ENCODE results near the gene PDYN.
"Not testable (repeated sequence)": the region's sequence is repeated elsewhere in the genome, so short reads cannot be mapped to it uniquely, and the experiment has no call there.

The PDYN gene

GRCh38 chr20:1993986-1994385 is at the start of gene PDYN:
Gene PDYN (minus strand): TSS chr20:1994058. CDS start chr20:1983084, 10,974 bp downstream.
- peak; percentile 49 for DNase-seq

- no peak for DNase-seq
These were observed 48.5 kb upstream of the PDYN start for GRCh38 chr20:2042400-2042799.

GRCh38 chr20:2038161-2038560 is 44.3 kb upstream of the PDYN start:
- no peak for DNase-seq

- no peak for DNase-seq
These were observed 43.5 kb upstream of the PDYN start for GRCh38 chr20:2037296-2037914.

- DNase-seq, result not testable (repeated sequence)
These were observed 42.5 kb upstream of the PDYN start for GRCh38 chr20:2036357-2036756.

- DNase-seq, result peak; percentile 67
These were observed 38.3 kb upstream of the PDYN start for GRCh38 chr20:2032168-2032567.

GRCh38 chr20:2026514-2026913 is 32.7 kb upstream of the PDYN start:
- DNase-seq, result no peak

GRCh38 chr20:2026004-2026403 is 32.1 kb upstream of the PDYN start:
- DNase-seq, result no peak

GRCh38 chr20:2023151-2023550 is 29.3 kb upstream of the PDYN start:
- DNase-seq, result no peak

- no peak for DNase-seq
These were observed 28.3 kb upstream of the PDYN start for GRCh38 chr20:2022163-2022562.

GRCh38 chr20:2010533-2010932 is 16.7 kb upstream of the PDYN start:
- peak; percentile 30 for DNase-seq

- DNase-seq, result peak; percentile 53
These were observed 12.8 kb upstream of the PDYN start for GRCh38 chr20:2006452-2007361.

- DNase-seq, result peak; percentile 87
These were observed 12.1 kb upstream of the PDYN start for GRCh38 chr20:2005831-2006426.

GRCh38 chr20:2005359-2005758 is 11.5 kb upstream of the PDYN start:
- peak; percentile 22 for DNase-seq

- peak; percentile 18 for DNase-seq
These were observed 10.3 kb upstream of the PDYN start for GRCh38 chr20:2004171-2004570.

GRCh38 chr20:2002365-2002764 is 8.5 kb upstream of the PDYN start:
- peak; percentile 20 for DNase-seq

GRCh38 chr20:2001119-2001518 is 7.3 kb upstream of the PDYN start:
- DNase-seq, result peak; percentile 27

- DNase-seq, result no peak
These were observed 6.4 kb upstream of the PDYN start for GRCh38 chr20:2000285-2000684.

- peak; percentile 51 for DNase-seq
These were observed 4.9 kb upstream of the PDYN start for GRCh38 chr20:1998715-1999114.

GRCh38 chr20:1998193-1998520 is 4.3 kb upstream of the PDYN start:
- DNase-seq, result peak; percentile 37

GRCh38 chr20:1997483-1998192 is 3.8 kb upstream of the PDYN start:
- DNase-seq, result no peak

- DNase-seq, result peak; percentile 41
These were observed 1.9 kb upstream of the PDYN start for GRCh38 chr20:1995531-1996310.

- peak; percentile 14 for DNase-seq
These were observed 769 bp upstream of the PDYN start for GRCh38 chr20:1994627-1995026.
